HCT116 (cell line): ENCODE results near the gene RIPOR2. TPM values are rescaled to one million over a fixed set of nuclear protein-coding genes. Genes with fewer than 3 reads are reported as not detected.

Source experiments
- ATAC-seq: fragments of 200-7000 bp; cut with Tn5 transposase; 2 replicates; pipeline ENCODE4 v1.9.1; 2020; ENCODE audit warnings: mild to moderate bottlenecking, moderate library complexity
- BruUV-seq: library from RNA; stranded (reverse); fragments of 400-500 nt; replicated peaks from 2 replicates; lab custom pipeline; 2021; lab: Mats Ljungman, UMichigan
- CTCF ChIA-PET: fragments of 300-600 bp; sonication (Branson Sonifier 250); formaldehyde crosslinking; loops from one replicate; lab custom pipeline; 2021; ENCODE audit warnings: antibody characterized with exemption; lab: Charles Lee
- POLR2A ChIA-PET: fragments of 300-600, 350-600 bp; sonication (Branson Sonifier 250); formaldehyde crosslinking; loops from one replicate; lab custom pipeline; 2021; ENCODE audit warnings: antibody characterized with exemption; lab: Charles Lee
- RAD21 ChIA-PET, 2 experiments: fragments of 300-600 bp; sonication (Branson Sonifier 250); formaldehyde crosslinking; loops; one replicate each; lab custom pipeline; 2023; ENCODE audit warnings: low total read pairs in 2 of 2; ENCODE audit not compliant: uncharacterized antibody in 2 of 2, unreplicated experiment in 2 of 2, low non-redundant PET in 1 of 2; lab: Charles Lee
- DNase-seq: peaks from one replicate; pipeline ENCODE4 v3.0.0-alpha.2; 2010; ENCODE audit warnings: low read depth, low spot score
- H2AFZ ChIP-seq: fragments of 200-600 bp; shearing (Covaris generic), sonication (generic); 2 replicates; pipeline ENCODE4 v1.6.1; 2017; ENCODE audit warnings: low read depth, mixed run types, mixed read lengths, antibody characterized with exemption, low read length; ENCODE audit not compliant: poor library complexity, severe bottlenecking
- H3K27ac ChIP-seq: 2 replicates; pipeline ENCODE4 v1.5.1; 2012; ENCODE audit warnings: low read depth, low read length
- H3K27me3 ChIP-seq: fragments of 200-600 bp; sonication (generic); 2 replicates; pipeline ENCODE4 v1.6.1; 2016; ENCODE audit warnings: mixed run types, low read length, mixed read lengths; ENCODE audit not compliant: insufficient read depth
- H3K36me3 ChIP-seq, 2 experiments: fragments of 200-500 bp in 1 of 2; fragments of 200-600 bp in 1 of 2; sonication (Bioruptor generic) in 1 of 2; sonication (generic) in 1 of 2; 2 replicates each; pipeline versions ENCODE4 v1.5.1 to v1.6.1; 2014 to 2016; ENCODE audit warnings: low read length in 2 of 2, inconsistent platforms in 1 of 2, mixed read lengths in 1 of 2, mixed run types in 1 of 2; ENCODE audit not compliant: insufficient read depth in 2 of 2, control insufficient read depth in 1 of 2
- H3K4me1 ChIP-seq, 2 experiments: fragments of 200-600 bp in 1 of 2; sonication (generic) in 1 of 2; 2 replicates each; pipeline versions ENCODE4 v1.5.1 to v1.6.1; 2012 to 2017; ENCODE audit warnings: low read length in 2 of 2, inconsistent platforms in 1 of 2, mild to moderate bottlenecking in 1 of 2, mixed read lengths in 1 of 2, mixed run types in 1 of 2, moderate library complexity in 1 of 2; ENCODE audit not compliant: insufficient read depth in 2 of 2, control insufficient read depth in 1 of 2
- H3K4me2 ChIP-seq: fragments of 200-600 bp; sonication (generic); 2 replicates; pipeline ENCODE4 v1.6.1; 2017; ENCODE audit warnings: mixed run types, low read length, mixed read lengths
- H3K4me3 ChIP-seq, 2 experiments: fragments of 200-600 bp in 1 of 2; sonication (generic) in 1 of 2; replicated peaks in 1 of 2; 2 replicates each; pipeline ENCODE4 v1.5.1; 2011 to 2016; ENCODE audit warnings: low read length in 2 of 2, control low read depth in 1 of 2, low read depth in 1 of 2, mild to moderate bottlenecking in 1 of 2, mixed read lengths in 1 of 2, mixed run types in 1 of 2
- H3K79me2 ChIP-seq: fragments of 200-600 bp; sonication (generic); 2 replicates; pipeline ENCODE4 v1.6.1; 2017; ENCODE audit warnings: mild to moderate bottlenecking, mixed run types, low read length, moderate library complexity, mixed read lengths; ENCODE audit not compliant: insufficient read depth
- H3K9ac ChIP-seq: fragments of 200-600 bp; sonication (generic); 2 replicates; pipeline ENCODE4 v1.6.1; 2016; ENCODE audit warnings: low read length, mixed read lengths
- H3K9me2 ChIP-seq: fragments of 200-600 bp; sonication (generic), shearing (Covaris generic); 2 replicates; pipeline ENCODE4 v1.6.1; 2017; ENCODE audit warnings: mixed run types, mild to moderate bottlenecking, moderate library complexity; ENCODE audit not compliant: insufficient read depth
- H3K9me3 ChIP-seq, 2 experiments: fragments of 200-500 bp in 1 of 2; fragments of 200-600 bp in 1 of 2; sonication (Bioruptor generic) in 1 of 2; sonication (generic) in 1 of 2; 2 replicates each; pipeline ENCODE4 v1.6.1; 2014 to 2017; ENCODE audit warnings: low read length in 2 of 2, mixed read lengths in 2 of 2, inconsistent platforms in 1 of 2, low read depth in 1 of 2, mild to moderate bottlenecking in 1 of 2, mixed run types in 1 of 2, moderate library complexity in 1 of 2; ENCODE audit not compliant: control insufficient read depth in 1 of 2, insufficient read depth in 1 of 2
- H4K20me1 ChIP-seq: fragments of 200-600 bp; sonication (generic), shearing (Covaris generic); 2 replicates; pipeline ENCODE4 v1.6.1; 2017; ENCODE audit warnings: mixed run types, mild to moderate bottlenecking, moderate library complexity; ENCODE audit not compliant: insufficient read depth
- CEBPB ChIP-seq: IDR thresholded peaks from 2 replicates; pipeline ENCODE4 v1.6.1; 2012; ENCODE audit warnings: low read depth
- EGR1 ChIP-seq: IDR thresholded peaks from 2 replicates; pipeline ENCODE4 v1.6.1; 2012; ENCODE audit warnings: low read depth
- EZH2 ChIP-seq: fragments of 200-600 bp; sonication (generic); IDR thresholded peaks from 2 replicates; pipeline ENCODE4 v1.6.1; 2017; ENCODE audit warnings: antibody characterized with exemption, mixed run types
- EZH2phosphoT487 ChIP-seq: fragments of 200-600 bp; IDR thresholded peaks from 2 replicates; pipeline ENCODE4 v1.6.1; 2018; ENCODE audit warnings: antibody characterized with exemption, borderline replicate concordance
- FOSL1 ChIP-seq: IDR thresholded peaks from 2 replicates; pipeline ENCODE4 v1.6.1; 2012; ENCODE audit warnings: low read depth
- JUND ChIP-seq: IDR thresholded peaks from 2 replicates; pipeline ENCODE4 v1.6.1; 2012
- POLR2AphosphoS5 ChIP-seq: IDR thresholded peaks from 2 replicates; pipeline ENCODE4 v1.6.1; 2011; ENCODE audit warnings: mild to moderate bottlenecking, low read depth, low read length, moderate library complexity
- SIN3A ChIP-seq: IDR thresholded peaks from 2 replicates; pipeline ENCODE4 v1.6.1; 2012; ENCODE audit warnings: low read depth
- TCF7L2 ChIP-seq: IDR thresholded peaks from 2 replicates; pipeline ENCODE4 v1.7.0; 2011; ENCODE audit warnings: borderline replicate concordance, inconsistent platforms; ENCODE audit not compliant: insufficient read depth, insufficient read length; ENCODE audit errors: extremely low read depth
- ZFX ChIP-seq: fragments of 450-650 bp; IDR thresholded peaks from 2 replicates; pipeline ENCODE4 v1.6.1; 2017
- intact Hi-C: fragments of 100-400 bp; cut with micrococcal nuclease; formaldehyde crosslinking; loops from 2 replicates; pipeline ENCODE4 v1.10.0; 2022
- total RNA-seq: library from RNA; stranded (reverse); gene quantifications from one replicate; pipeline ENCODE4 v1.2.1, GENCODE V29; 2021; ENCODE audit not compliant: unreplicated experiment
- TF ChIP-seq, protein P1 (sequence below): IDR thresholded peaks from 2 replicates; pipeline ENCODE4 v1.6.1; 2012

Gene RIPOR2
- total RNA-seq, 1 experiment from 2014 or later, result 0.44 TPM

DNA sequence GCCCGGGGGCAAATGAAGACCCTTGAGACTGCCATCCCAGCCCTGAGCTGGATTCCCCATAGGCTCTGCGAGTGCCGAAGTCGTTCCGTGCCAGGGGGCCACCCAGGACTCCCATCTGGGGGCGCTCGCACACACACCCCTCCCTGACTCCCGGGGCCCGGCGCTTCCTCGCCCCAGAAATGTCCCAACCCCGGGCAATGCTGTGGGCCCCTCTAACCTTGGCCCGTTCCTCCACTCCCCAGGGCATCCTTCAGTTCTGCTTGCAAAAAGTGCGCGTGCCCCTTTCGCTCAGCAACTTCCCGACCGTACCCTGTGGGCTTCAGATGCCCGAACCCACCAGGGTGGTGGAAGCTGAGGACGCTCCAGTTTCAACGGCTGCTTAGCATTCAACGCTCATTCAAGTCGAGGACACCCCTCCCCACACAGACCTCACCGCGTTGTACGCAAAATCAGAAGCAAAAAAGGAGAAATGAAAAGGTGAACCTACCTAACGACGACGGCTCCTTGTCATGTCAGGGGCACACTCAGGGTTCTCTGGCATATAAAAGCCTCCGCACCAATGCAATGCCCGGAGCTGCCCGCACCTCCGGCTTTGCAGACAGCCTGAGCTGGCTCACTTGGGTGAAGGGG lies 25.3 kb downstream of the RIPOR2 start:
- intact Hi-C loops, result no loop called here
- Histone ChIP-seq H3K4me1 (no peaks in the 10 kb centered on the region), H3K4me3 (no peak overlapping the region), H3K27me3 (peaks cover 4% of the 10 kb centered on the region; the same call in 1 of the 2 replicates), H3K36me3 (no peaks in the 10 kb centered on the region), H3K4me2 (no peak overlapping the region), H3K9ac (no peak overlapping the region), H4K20me1 (no peaks in the 10 kb centered on the region), H3K9me2 (no peaks in the 10 kb centered on the region), H3K9me3 (no peaks in the 10 kb centered on the region), H2AFZ (no peak overlapping the region), H3K79me2 (no peaks in the 10 kb centered on the region), H3K27ac (no peak overlapping the region)
- ChIA-PET POLR2A (no interaction called here), CTCF (interaction anchor here (0.5 kb wide), 1 partner anchor 23 kb away, joined by 3 read pairs; no protein-coding TSS in a partner anchor), RAD21 (no interaction called here)
- no peak for DNase-seq
- no peak for ATAC-seq
- no TSS peak for BruUV-seq
- TF ChIP-seq CEBPB, result no peak
- TF ChIP-seq EZH2phosphoT487, result no peak
- no peak for TF ChIP-seq ZFX
- TF ChIP-seq FOSL1, result no peak
- TF ChIP-seq JUND, result no peak
- TF ChIP-seq, protein P1, sequence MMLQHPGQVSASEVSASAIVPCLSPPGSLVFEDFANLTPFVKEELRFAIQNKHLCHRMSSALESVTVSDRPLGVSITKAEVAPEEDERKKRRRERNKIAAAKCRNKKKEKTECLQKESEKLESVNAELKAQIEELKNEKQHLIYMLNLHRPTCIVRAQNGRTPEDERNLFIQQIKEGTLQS, result no peak
- TF ChIP-seq SIN3A, result no peak
- no peak for TF ChIP-seq EZH2
- TF ChIP-seq EGR1, result no peak
- no peak for TF ChIP-seq TCF7L2
- no peak for TF ChIP-seq POLR2AphosphoS5
